ENCODE measurements around the gene TWF1.

Gene TWF1

DNA sequence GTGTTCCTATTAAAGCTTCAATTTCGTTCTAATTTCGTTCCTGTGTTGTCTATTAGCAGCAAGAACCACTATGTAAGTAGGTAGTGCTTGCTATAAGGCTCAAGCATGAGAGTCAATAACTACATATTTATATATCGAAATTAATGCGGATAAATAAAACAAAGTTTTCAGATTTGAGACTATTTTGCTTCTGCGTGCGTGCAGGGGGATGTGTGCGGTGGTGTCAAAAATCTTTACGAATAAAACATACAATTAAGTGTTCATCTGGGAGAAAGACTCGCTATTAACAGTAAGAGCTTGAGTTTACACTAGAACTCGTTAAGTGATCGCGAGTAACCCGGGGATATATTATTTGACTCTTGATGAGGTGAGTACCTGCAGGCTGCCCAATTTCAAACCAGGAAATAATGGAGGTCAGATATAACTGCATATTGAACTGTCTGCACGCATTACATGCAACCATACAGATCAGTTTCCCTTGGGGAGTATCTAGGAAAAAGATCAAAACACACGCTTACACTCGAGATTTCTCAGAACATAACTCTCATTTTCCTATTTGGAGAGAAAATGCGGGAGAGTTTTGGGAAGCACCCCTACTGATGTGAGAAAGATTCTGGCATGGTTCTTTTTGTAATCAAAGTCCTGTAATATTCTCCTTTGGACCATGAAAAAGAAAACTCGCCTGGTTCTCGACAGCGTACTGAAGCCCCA lies 813 bp downstream of the TWF1 start:
- Histone ChIP-seq H3K27ac (ENCODE audit: low read depth, low read length) (peak overlapping the region; percentile 93), H3K9me3 (ENCODE audit: control insufficient read depth, insufficient read depth, low read depth, low read length) (no peaks in the 10 kb centered on the region), H3K9ac (ENCODE audit: low read length) (peak overlapping the region; percentile 94), H3K27me3 (ENCODE audit: control insufficient read depth, insufficient read depth, low read length) (no peaks in the 10 kb centered on the region), H3K4me3 (ENCODE audit: low read depth, low read length) (peak overlapping the region; percentile 100), H3K36me3 (ENCODE audit: control insufficient read depth, insufficient read depth, low read length) (peaks cover 36% of the 10 kb centered on the region), H3K4me1 (ENCODE audit: control insufficient read depth, insufficient read depth, low read length) (no peaks in the 10 kb centered on the region; the same call in 1 of the 2 replicates)

DNA sequence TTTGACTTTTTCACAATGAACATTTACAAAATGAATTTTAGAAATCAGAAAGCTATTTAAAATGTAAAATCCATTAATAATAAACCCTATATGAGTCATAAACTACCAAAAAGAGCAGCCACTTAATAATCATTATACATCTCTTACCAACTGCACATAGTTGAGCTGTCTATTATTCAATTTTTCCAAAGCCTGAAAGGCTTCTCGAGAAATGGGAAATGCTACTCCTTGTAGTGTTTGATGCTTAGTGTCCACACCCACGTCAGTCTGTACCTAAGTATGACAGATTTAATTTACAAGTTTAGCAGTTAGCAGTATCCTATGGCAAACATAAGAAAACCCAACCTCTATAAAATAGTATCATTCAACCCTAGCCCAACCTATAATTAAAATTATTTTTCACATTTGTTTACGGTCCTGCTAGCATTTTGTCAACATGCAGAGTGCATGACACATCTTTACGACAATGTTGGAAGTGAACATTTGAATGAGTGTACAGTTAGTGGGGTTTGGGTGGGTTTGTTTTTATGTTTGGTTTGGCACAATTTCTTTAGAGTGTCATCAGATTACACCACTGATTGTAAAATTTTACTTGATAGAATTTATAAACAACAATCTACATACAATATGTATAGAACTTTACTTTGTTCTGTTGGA lies 8.4 kb downstream of the TWF1 start:
- Histone ChIP-seq H3K4me3 (ENCODE audit: low read depth, low read length) (no peak overlapping the region), H3K36me3 (ENCODE audit: control insufficient read depth, insufficient read depth, low read length) (peaks cover 78% of the 10 kb centered on the region), H3K27ac (ENCODE audit: low read depth, low read length) (no peak overlapping the region), H3K4me1 (ENCODE audit: control insufficient read depth, insufficient read depth, low read length) (no peaks in the 10 kb centered on the region), H3K9me3 (ENCODE audit: control insufficient read depth, insufficient read depth, low read depth, low read length) (no peaks in the 10 kb centered on the region), H3K9ac (ENCODE audit: low read length) (no peak overlapping the region), H3K27me3 (ENCODE audit: control insufficient read depth, insufficient read depth, low read length) (no peaks in the 10 kb centered on the region)

DNA sequence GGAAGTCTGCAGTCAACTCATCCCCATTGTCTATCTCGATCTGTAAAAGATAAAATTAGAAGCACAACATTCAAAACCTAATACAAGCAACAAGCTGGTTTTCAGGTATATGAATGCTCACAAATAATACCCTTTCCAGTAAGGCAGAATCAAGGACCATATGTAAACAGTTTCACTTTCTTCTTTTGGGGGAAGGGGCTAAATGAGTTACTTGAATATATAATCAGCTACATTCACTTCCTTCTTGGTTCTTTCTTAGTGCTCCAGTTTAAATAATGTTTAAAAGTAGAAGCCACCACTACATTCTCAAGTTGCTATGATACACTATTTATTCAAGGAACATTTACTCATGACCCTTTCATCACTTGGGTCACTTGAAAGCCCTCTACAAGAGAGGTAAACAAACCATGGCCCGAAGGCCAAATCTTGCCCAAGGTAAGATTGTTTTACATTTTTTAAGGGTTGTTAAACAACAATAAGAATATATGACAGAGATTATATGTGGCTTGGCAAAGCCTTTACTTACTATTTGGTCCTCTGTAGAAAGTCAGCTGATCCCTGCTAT lies 10.3 kb downstream of the TWF1 start:
- Histone ChIP-seq H3K4me1 (ENCODE audit: control insufficient read depth, insufficient read depth, low read length) (no peaks in the 10 kb centered on the region), H3K27me3 (ENCODE audit: control insufficient read depth, insufficient read depth, low read length) (no peaks in the 10 kb centered on the region), H3K36me3 (ENCODE audit: control insufficient read depth, insufficient read depth, low read length) (peaks cover 62% of the 10 kb centered on the region), H3K9ac (ENCODE audit: low read length) (no peak overlapping the region), H3K9me3 (ENCODE audit: control insufficient read depth, insufficient read depth, low read depth, low read length) (no peaks in the 10 kb centered on the region), H3K4me3 (ENCODE audit: low read depth, low read length) (no peak overlapping the region), H3K27ac (ENCODE audit: low read depth, low read length) (no peak overlapping the region)

GRCh38 chr12:43789941-43790340 lies 16.2 kb downstream of the TWF1 start:
- Histone ChIP-seq H3K4me1 (ENCODE audit: control insufficient read depth, insufficient read depth, low read length) (no peaks in the 10 kb centered on the region), H3K27me3 (ENCODE audit: control insufficient read depth, insufficient read depth, low read length) (no peaks in the 10 kb centered on the region), H3K9me3 (ENCODE audit: control insufficient read depth, insufficient read depth, low read depth, low read length) (no peaks in the 10 kb centered on the region), H3K36me3 (ENCODE audit: control insufficient read depth, insufficient read depth, low read length) (peaks cover 11% of the 10 kb centered on the region), H3K4me3 (ENCODE audit: low read depth, low read length) (no peak overlapping the region), H3K9ac (ENCODE audit: low read length) (no peak overlapping the region), H3K27ac (ENCODE audit: low read depth, low read length) (no peak overlapping the region)

- Histone ChIP-seq H3K36me3 (ENCODE audit: control insufficient read depth, insufficient read depth, low read length) (peaks cover 12% of the 10 kb centered on the region), H3K4me1 (ENCODE audit: control insufficient read depth, insufficient read depth, low read length) (no peaks in the 10 kb centered on the region), H3K9me3 (ENCODE audit: control insufficient read depth, insufficient read depth, low read depth, low read length) (no peaks in the 10 kb centered on the region), H3K4me3 (ENCODE audit: low read depth, low read length) (no peak overlapping the region), H3K27me3 (ENCODE audit: control insufficient read depth, insufficient read depth, low read length) (no peaks in the 10 kb centered on the region), H3K9ac (ENCODE audit: low read length) (no peak overlapping the region), H3K27ac (ENCODE audit: low read depth, low read length) (no peak overlapping the region)
Observed at GRCh38 chr12:43786899-43787693, 19.0 kb downstream of the TWF1 start.

GRCh38 chr12:43776498-43776897 lies 29.6 kb downstream of the TWF1 start:
- H3K9me3 ChIP-seq (ENCODE audit: control insufficient read depth, insufficient read depth, low read depth, low read length), result no peaks in the 10 kb centered on the region
- no peak overlapping the region for H3K27ac ChIP-seq (ENCODE audit: low read depth, low read length)
- peaks cover 9% of the 10 kb centered on the region for H3K36me3 ChIP-seq (ENCODE audit: control insufficient read depth, insufficient read depth, low read length)
- H3K4me3 ChIP-seq (ENCODE audit: low read depth, low read length), result no peak overlapping the region
- no peaks in the 10 kb centered on the region for H3K4me1 ChIP-seq (ENCODE audit: control insufficient read depth, insufficient read depth, low read length)
- H3K9ac ChIP-seq (ENCODE audit: low read length), result no peak overlapping the region
- no peaks in the 10 kb centered on the region for H3K27me3 ChIP-seq (ENCODE audit: control insufficient read depth, insufficient read depth, low read length)

GRCh38 chr12:43766291-43766690 lies 39.8 kb downstream of the TWF1 start:
- Histone ChIP-seq H3K4me1 (ENCODE audit: control insufficient read depth, insufficient read depth, low read length) (peaks cover 21% of the 10 kb centered on the region; the same call in 1 of the 2 replicates), H3K36me3 (ENCODE audit: control insufficient read depth, insufficient read depth, low read length) (peaks cover 11% of the 10 kb centered on the region; the same call in 1 of the 2 replicates), H3K9ac (ENCODE audit: low read length) (no peak overlapping the region), H3K27me3 (ENCODE audit: control insufficient read depth, insufficient read depth, low read length) (no peaks in the 10 kb centered on the region), H3K27ac (ENCODE audit: low read depth, low read length) (no peak overlapping the region), H3K4me3 (ENCODE audit: low read depth, low read length) (no peak overlapping the region), H3K9me3 (ENCODE audit: control insufficient read depth, insufficient read depth, low read depth, low read length) (no peaks in the 10 kb centered on the region)

- Histone ChIP-seq H3K27ac (ENCODE audit: low read depth, low read length) (no peak overlapping the region), H3K4me3 (ENCODE audit: low read depth, low read length) (no peak overlapping the region), H3K9me3 (ENCODE audit: control insufficient read depth, insufficient read depth, low read depth, low read length) (no peaks in the 10 kb centered on the region), H3K9ac (ENCODE audit: low read length) (no peak overlapping the region), H3K36me3 (ENCODE audit: control insufficient read depth, insufficient read depth, low read length) (no peaks in the 10 kb centered on the region), H3K27me3 (ENCODE audit: control insufficient read depth, insufficient read depth, low read length) (no peaks in the 10 kb centered on the region), H3K4me1 (ENCODE audit: control insufficient read depth, insufficient read depth, low read length) (peaks cover 30% of the 10 kb centered on the region)
Observed at GRCh38 chr12:43764528-43764927, 41.6 kb downstream of the TWF1 start.

DNA sequence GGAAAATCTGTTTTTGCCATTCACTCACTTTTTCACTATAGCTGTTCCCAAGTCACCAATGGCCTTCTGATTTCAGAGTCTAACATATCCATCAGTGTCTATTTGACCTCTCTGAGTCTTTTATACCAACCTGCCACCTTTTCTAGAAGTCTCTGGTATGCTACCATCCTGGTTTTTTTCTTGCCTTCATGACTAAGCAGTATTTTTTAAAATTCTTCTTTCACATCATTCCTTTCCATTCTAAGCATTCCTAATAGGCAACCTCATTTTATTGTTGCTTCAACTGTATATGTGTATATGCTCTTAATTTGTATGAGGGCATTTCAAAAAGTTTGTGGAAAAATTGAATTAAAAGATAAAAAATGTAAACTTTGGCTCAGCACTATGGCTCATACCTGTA lies 42.3 kb downstream of the TWF1 start:
- Histone ChIP-seq H3K4me1 (ENCODE audit: control insufficient read depth, insufficient read depth, low read length) (peaks cover 30% of the 10 kb centered on the region), H3K27me3 (ENCODE audit: control insufficient read depth, insufficient read depth, low read length) (no peaks in the 10 kb centered on the region), H3K9me3 (ENCODE audit: control insufficient read depth, insufficient read depth, low read depth, low read length) (no peaks in the 10 kb centered on the region), H3K4me3 (ENCODE audit: low read depth, low read length) (no peak overlapping the region), H3K27ac (ENCODE audit: low read depth, low read length) (no peak overlapping the region; the same call in 1 of the 2 replicates), H3K9ac (ENCODE audit: low read length) (no peak overlapping the region), H3K36me3 (ENCODE audit: control insufficient read depth, insufficient read depth, low read length) (no peaks in the 10 kb centered on the region)

DNA sequence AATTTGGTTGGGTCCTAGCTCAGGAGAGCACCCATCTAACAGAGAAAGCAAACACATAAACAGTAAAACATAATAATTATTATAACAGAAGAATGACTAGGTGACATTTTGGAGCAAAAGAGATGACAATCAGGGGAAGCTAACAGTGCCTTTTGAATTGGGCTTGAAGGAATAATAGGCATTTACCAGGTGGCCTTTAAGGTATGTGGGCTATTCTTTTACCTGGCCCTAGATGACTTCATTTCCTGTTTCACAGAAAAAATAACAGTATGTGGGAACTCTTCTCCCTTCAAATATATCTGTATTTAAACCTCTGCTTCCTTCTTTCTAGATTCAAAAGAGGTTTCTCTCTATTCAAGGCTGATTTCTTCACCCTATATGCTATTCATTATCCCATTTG lies 43.5 kb downstream of the TWF1 start:
- no peaks in the 10 kb centered on the region for H3K36me3 ChIP-seq (ENCODE audit: control insufficient read depth, insufficient read depth, low read length)
- no peaks in the 10 kb centered on the region for H3K27me3 ChIP-seq (ENCODE audit: control insufficient read depth, insufficient read depth, low read length)
- H3K4me3 ChIP-seq (ENCODE audit: low read depth, low read length), result no peak overlapping the region
- H3K9ac ChIP-seq (ENCODE audit: low read length), result no peak overlapping the region
- H3K27ac ChIP-seq (ENCODE audit: low read depth, low read length), result peak overlapping the region; percentile 75
- H3K4me1 ChIP-seq (ENCODE audit: control insufficient read depth, insufficient read depth, low read length), result peaks cover 35% of the 10 kb centered on the region
- H3K9me3 ChIP-seq (ENCODE audit: control insufficient read depth, insufficient read depth, low read depth, low read length), result no peaks in the 10 kb centered on the region

All from HUES6 (cell line).